ENCODE measurements around the gene EVI5L. TPM values are rescaled to one million over a fixed set of nuclear protein-coding genes. Genes with fewer than 3 reads are reported as not detected.
"Not testable (repeated sequence)": the region's sequence is repeated elsewhere in the genome, so short reads cannot be mapped to it uniquely, and the experiment has no call there.

Gene EVI5L
- total RNA-seq, 1 donor from 2014 or later, result 23.4 TPM

- DNase-seq (ENCODE audit: low spot score), result no peak
Measured at GRCh38 chr19:7872306-7873204, 42.5 kb downstream of the EVI5L start.

DNA sequence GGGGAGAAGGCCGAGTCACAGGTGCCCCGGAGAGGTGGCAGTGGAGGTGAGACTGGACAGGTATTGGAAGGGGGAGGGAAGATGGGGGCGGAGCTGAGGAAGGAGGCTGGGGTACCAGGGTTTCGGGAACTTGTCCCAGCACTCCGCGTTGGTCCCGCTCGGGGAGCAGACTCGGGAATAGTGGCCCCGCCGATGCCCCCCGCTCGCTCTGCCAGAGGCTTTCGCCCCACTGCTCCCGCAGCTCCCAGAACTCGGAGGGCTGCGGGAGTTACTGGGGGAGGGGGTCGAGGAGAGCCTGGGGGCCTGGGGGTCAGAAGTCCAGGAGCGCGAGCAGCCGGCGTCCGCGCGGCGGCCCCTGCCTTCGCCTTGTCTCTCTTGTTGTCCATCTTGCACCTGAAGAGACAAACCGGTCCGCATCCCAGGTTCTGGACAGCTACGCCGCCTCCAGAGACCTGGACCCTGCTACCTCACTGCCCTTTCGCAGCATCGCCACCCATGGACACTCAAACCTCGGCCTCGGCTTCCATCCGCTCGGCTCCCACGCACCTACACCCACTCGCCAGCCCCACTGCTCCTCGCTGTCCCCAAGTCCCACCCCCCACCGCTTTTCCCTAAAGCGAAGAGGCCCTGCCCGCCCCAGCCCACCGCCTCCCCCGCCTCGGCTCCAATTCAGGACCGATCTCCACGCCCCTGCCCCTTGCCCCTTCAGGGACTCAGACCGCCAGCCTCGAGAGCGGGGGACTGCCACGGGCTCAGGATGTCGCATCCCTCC is 43.5 kb downstream of the EVI5L start:
- no peak for DNase-seq (ENCODE audit: low spot score)

GRCh38 chr19:7874076-7874896 is 44.3 kb downstream of the EVI5L start, which contains the start of gene PRR36:
Gene PRR36 (minus strand): TSS chr19:7874390. CDS start chr19:7873689, 701 bp downstream.
- no peak for DNase-seq (ENCODE audit: low spot score)

DNA sequence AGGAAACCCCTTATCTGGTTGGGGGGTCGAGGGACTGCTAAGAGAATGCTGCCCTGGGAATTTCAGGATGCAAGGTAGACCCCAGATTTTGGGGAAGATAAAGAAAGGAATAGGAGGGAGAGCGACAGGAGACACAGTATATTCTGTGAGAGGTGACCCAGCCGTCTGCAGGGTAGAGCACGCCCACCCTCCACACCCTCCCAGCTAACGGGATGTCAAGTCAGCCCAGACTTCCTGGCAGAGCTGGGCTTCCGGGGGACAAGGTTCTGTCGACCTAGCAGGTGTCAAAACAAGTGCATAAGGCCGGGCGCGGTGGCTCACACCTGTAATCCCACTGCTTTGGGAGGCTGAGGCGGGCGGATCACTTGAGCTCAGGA is 44.9 kb downstream of the EVI5L start:
- DNase-seq (ENCODE audit: low spot score), result no peak

DNA sequence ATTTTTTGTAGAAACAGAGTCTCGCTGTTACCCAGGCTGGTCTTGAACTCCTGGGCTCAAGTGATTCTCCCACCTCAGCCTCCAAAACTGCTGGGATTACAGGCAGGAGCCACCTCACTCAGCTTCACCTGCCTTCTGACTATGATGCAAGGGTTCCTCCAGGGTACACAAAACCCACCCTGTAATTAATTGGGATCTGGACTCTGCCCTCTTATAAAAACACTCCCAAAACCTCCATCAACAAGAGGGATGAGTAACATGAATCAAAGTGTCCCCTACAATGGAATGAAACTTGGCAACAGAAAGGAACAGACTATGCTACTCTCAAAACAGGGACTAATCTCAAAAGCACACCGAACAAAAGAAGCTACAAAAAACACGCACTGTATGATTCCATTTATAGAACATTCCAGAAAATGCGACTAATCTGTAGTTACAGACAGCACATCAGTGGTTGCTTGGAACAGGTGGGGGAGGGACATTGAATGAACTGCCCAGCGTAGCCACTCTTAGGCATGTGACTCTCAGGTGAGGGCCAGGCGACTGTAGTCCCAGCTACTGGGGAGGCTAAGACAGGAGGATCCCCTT is 47.3 kb downstream of the EVI5L start:
- no peak for DNase-seq (ENCODE audit: low spot score)

- no peak for DNase-seq (ENCODE audit: low spot score)
Measured at GRCh38 chr19:7879111-7879807, 49.2 kb downstream of the EVI5L start.

GRCh38 chr19:7879836-7880235 is 49.8 kb downstream of the EVI5L start:
- DNase-seq (ENCODE audit: low spot score), result no peak

DNA sequence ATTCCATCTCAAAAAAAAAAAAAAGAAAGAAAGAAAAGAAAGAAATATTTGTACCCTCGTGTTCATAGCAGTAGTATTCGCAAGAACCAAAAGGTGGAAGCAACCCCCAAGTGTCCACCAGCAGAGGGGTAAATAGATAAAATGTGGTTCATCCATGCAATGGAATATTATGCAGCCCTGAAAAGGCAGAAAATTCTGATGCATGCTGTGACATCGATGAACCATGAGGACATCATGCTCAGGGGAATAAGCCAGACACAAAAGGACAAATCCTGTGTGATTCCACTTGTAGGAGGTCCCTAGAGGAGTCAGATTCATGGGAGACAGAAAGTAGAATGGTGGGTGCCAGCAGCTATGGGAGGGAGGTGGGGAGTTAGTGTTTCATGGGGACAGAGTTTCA is 51.9 kb downstream of the EVI5L start:
- DNase-seq (ENCODE audit: low spot score), result no peak

- DNase-seq (ENCODE audit: low spot score), result no peak
Measured at GRCh38 chr19:7883105-7883504, 53.1 kb downstream of the EVI5L start.

- no peak for DNase-seq (ENCODE audit: low spot score)
Measured at GRCh38 chr19:7883796-7884570, 54.0 kb downstream of the EVI5L start.

- no peak for DNase-seq (ENCODE audit: low spot score)
Measured at GRCh38 chr19:7885818-7886217, 55.8 kb downstream of the EVI5L start.

GRCh38 chr19:7887408-7888144 is 57.6 kb downstream of the EVI5L start:
- DNase-seq (ENCODE audit: low spot score), result no peak

GRCh38 chr19:7888145-7888825 is 58.3 kb downstream of the EVI5L start, which contains the start of gene LRRC8E:
Gene LRRC8E (plus strand): TSS chr19:7888510. CDS start chr19:7895604, 7,094 bp downstream.
- no peak for DNase-seq (ENCODE audit: low spot score)

- no peak for DNase-seq (ENCODE audit: low spot score)
Measured at GRCh38 chr19:7888826-7889217, 58.8 kb downstream of the EVI5L start.

DNA sequence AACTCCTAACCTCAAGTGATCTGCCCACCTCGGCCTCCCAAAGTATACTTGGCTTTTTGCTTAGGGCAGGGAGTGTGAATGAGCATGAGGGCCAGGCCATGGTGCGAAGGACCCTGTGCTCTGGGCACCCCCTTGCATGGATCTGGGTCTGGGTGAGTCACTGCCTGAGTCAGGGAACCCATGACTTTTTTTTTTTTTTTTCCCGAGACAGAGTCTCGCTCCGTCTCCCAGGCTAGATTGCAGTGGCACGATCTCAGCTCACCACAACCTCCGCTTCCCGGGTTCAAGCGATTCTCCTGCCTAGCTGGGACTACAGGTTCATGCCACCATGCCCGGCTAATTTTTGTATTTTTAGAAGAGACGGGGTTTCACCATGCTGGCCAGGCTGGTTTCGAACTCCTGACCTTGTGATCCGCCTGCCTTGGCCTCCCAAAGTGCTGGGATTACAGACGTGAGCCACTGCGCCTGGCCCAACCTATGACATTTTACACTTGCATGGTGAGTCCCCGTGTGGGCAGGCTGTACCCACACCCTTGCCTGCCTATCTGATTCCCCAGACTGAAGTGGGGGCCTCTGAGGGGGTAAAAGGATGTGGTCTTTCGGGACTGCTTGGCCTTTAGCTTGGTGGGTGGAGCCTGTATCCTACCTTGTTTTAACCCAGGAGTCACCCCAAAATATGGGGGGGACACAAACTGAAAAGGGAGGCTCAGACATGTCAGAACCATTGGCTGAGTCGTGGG is 63.5 kb downstream of the EVI5L start:
- DNase-seq (ENCODE audit: low spot score), result not testable (repeated sequence)

DNA sequence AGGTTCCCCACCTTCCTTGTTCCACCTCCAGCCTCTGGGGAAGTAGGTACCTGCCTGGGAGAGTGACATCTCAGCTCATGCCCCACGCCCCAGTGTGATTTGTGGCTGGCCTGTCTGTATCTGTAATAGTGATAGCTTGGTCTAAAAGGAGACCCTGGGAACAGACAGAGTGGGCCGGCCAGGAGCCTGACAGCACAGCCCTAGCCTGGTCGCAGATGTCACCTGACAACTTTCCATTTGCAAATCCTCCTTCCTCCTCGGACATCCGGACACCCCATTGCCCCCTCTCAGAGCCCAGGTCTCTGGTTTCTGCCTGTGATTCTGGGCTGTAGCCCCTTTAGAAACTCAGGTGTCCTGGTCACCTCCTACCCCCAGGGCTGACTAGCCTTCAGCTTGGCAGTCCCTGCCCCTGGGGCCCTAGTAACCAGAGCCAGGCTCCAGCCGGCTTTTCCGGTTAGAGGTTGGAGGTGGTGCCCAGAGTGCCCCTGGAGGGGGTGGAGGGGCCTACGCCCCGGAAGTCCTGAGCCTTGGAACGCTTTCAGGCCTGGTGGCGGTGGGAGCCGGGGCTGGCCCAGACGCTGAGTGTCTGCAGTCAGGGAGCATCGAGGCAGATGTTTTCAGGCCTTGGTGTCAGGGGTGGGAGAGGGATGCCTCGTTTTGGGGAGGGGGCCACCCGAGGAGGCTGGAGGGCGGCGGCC is 64.7 kb downstream of the EVI5L start:
- no peak for DNase-seq (ENCODE audit: low spot score)

GRCh38 chr19:7895565-7895964 is 65.5 kb downstream of the EVI5L start:
- DNase-seq (ENCODE audit: low spot score), result no peak

Measured in mucosa of gallbladder (tissue), 1 donor.